Measurements from ENCODE around the gene SPATA1.

The SPATA1 gene

GRCh38 chr1:84524590-84524989 lies 18.4 kb downstream of the SPATA1 start:
- Histone ChIP-seq H3K36me3 (ENCODE audit: control insufficient read depth, insufficient read depth, low read length) (no peaks in the 10 kb centered on the region), H3K9ac (ENCODE audit: low read length) (no peak overlapping the region), H3K27ac (ENCODE audit: low read depth, low read length) (no peak overlapping the region), H3K27me3 (ENCODE audit: control insufficient read depth, insufficient read depth, low read length) (no peaks in the 10 kb centered on the region), H3K4me1 (ENCODE audit: control insufficient read depth, insufficient read depth, low read length) (no peaks in the 10 kb centered on the region), H3K4me3 (ENCODE audit: low read length) (no peak overlapping the region)

GRCh38 chr1:84525779-84526178 lies 19.6 kb downstream of the SPATA1 start:
- Histone ChIP-seq H3K9ac (ENCODE audit: low read length) (no peak overlapping the region), H3K36me3 (ENCODE audit: control insufficient read depth, insufficient read depth, low read length) (no peaks in the 10 kb centered on the region), H3K4me3 (ENCODE audit: low read length) (no peak overlapping the region), H3K27ac (ENCODE audit: low read depth, low read length) (no peak overlapping the region), H3K27me3 (ENCODE audit: control insufficient read depth, insufficient read depth, low read length) (no peaks in the 10 kb centered on the region), H3K4me1 (ENCODE audit: control insufficient read depth, insufficient read depth, low read length) (no peaks in the 10 kb centered on the region)

- Histone ChIP-seq H3K27ac (ENCODE audit: low read depth, low read length) (no peak overlapping the region), H3K4me1 (ENCODE audit: control insufficient read depth, insufficient read depth, low read length) (no peaks in the 10 kb centered on the region), H3K4me3 (ENCODE audit: low read length) (no peak overlapping the region), H3K36me3 (ENCODE audit: control insufficient read depth, insufficient read depth, low read length) (no peaks in the 10 kb centered on the region), H3K9ac (ENCODE audit: low read length) (no peak overlapping the region), H3K27me3 (ENCODE audit: control insufficient read depth, insufficient read depth, low read length) (no peaks in the 10 kb centered on the region)
Measured at GRCh38 chr1:84538599-84538998, 32.4 kb downstream of the SPATA1 start.

- no peak overlapping the region for H3K4me3 ChIP-seq (ENCODE audit: low read length)
- no peak overlapping the region for H3K27ac ChIP-seq (ENCODE audit: low read depth, low read length)
- no peak overlapping the region for H3K9ac ChIP-seq (ENCODE audit: low read length)
- no peaks in the 10 kb centered on the region for H3K36me3 ChIP-seq (ENCODE audit: control insufficient read depth, insufficient read depth, low read length)
- no peaks in the 10 kb centered on the region for H3K27me3 ChIP-seq (ENCODE audit: control insufficient read depth, insufficient read depth, low read length)
- no peaks in the 10 kb centered on the region for H3K4me1 ChIP-seq (ENCODE audit: control insufficient read depth, insufficient read depth, low read length)
Measured at GRCh38 chr1:84539972-84540371, 33.8 kb downstream of the SPATA1 start.

- no peaks in the 10 kb centered on the region for H3K36me3 ChIP-seq (ENCODE audit: control insufficient read depth, insufficient read depth, low read length)
- H3K9ac ChIP-seq (ENCODE audit: low read length): no peak overlapping the region
- peak overlapping the region; percentile 46 for H3K27ac ChIP-seq (ENCODE audit: low read depth, low read length)
- H3K4me3 ChIP-seq (ENCODE audit: low read length): no peak overlapping the region
- no peaks in the 10 kb centered on the region for H3K27me3 ChIP-seq (ENCODE audit: control insufficient read depth, insufficient read depth, low read length)
- H3K4me1 ChIP-seq (ENCODE audit: control insufficient read depth, insufficient read depth, low read length): no peaks in the 10 kb centered on the region
Measured at GRCh38 chr1:84540759-84541158, 34.6 kb downstream of the SPATA1 start.

GRCh38 chr1:84541679-84542078 lies 35.5 kb downstream of the SPATA1 start:
- Histone ChIP-seq H3K4me1 (ENCODE audit: control insufficient read depth, insufficient read depth, low read length) (no peaks in the 10 kb centered on the region), H3K27ac (ENCODE audit: low read depth, low read length) (no peak overlapping the region), H3K4me3 (ENCODE audit: low read length) (no peak overlapping the region), H3K36me3 (ENCODE audit: control insufficient read depth, insufficient read depth, low read length) (no peaks in the 10 kb centered on the region), H3K27me3 (ENCODE audit: control insufficient read depth, insufficient read depth, low read length) (no peaks in the 10 kb centered on the region), H3K9ac (ENCODE audit: low read length) (no peak overlapping the region)

GRCh38 chr1:84550826-84551225 lies 44.6 kb downstream of the SPATA1 start:
- Histone ChIP-seq H3K27me3 (ENCODE audit: control insufficient read depth, insufficient read depth, low read length) (no peaks in the 10 kb centered on the region), H3K27ac (ENCODE audit: low read depth, low read length) (no peak overlapping the region), H3K9ac (ENCODE audit: low read length) (no peak overlapping the region), H3K4me1 (ENCODE audit: control insufficient read depth, insufficient read depth, low read length) (no peaks in the 10 kb centered on the region), H3K36me3 (ENCODE audit: control insufficient read depth, insufficient read depth, low read length) (no peaks in the 10 kb centered on the region), H3K4me3 (ENCODE audit: low read length) (no peak overlapping the region)

GRCh38 chr1:84569216-84569615 lies 63.0 kb downstream of the SPATA1 start:
- Histone ChIP-seq H3K4me1 (ENCODE audit: control insufficient read depth, insufficient read depth, low read length) (no peaks in the 10 kb centered on the region), H3K27ac (ENCODE audit: low read depth, low read length) (no peak overlapping the region), H3K9ac (ENCODE audit: low read length) (no peak overlapping the region), H3K36me3 (ENCODE audit: control insufficient read depth, insufficient read depth, low read length) (no peaks in the 10 kb centered on the region), H3K4me3 (ENCODE audit: low read length) (no peak overlapping the region), H3K27me3 (ENCODE audit: control insufficient read depth, insufficient read depth, low read length) (no peaks in the 10 kb centered on the region)

- Histone ChIP-seq H3K27ac (ENCODE audit: low read depth, low read length) (no peak overlapping the region), H3K9ac (ENCODE audit: low read length) (no peak overlapping the region), H3K4me1 (ENCODE audit: control insufficient read depth, insufficient read depth, low read length) (no peaks in the 10 kb centered on the region), H3K4me3 (ENCODE audit: low read length) (no peak overlapping the region), H3K36me3 (ENCODE audit: control insufficient read depth, insufficient read depth, low read length) (no peaks in the 10 kb centered on the region), H3K27me3 (ENCODE audit: control insufficient read depth, insufficient read depth, low read length) (no peaks in the 10 kb centered on the region)
Measured at GRCh38 chr1:84570436-84571149, 64.4 kb downstream of the SPATA1 start.

- Histone ChIP-seq H3K9ac (ENCODE audit: low read length) (no peak overlapping the region), H3K27ac (ENCODE audit: low read depth, low read length) (no peak overlapping the region), H3K4me1 (ENCODE audit: control insufficient read depth, insufficient read depth, low read length) (no peaks in the 10 kb centered on the region), H3K4me3 (ENCODE audit: low read length) (no peak overlapping the region), H3K36me3 (ENCODE audit: control insufficient read depth, insufficient read depth, low read length) (no peaks in the 10 kb centered on the region), H3K27me3 (ENCODE audit: control insufficient read depth, insufficient read depth, low read length) (no peaks in the 10 kb centered on the region)
Measured at GRCh38 chr1:84571150-84571535, 65.0 kb downstream of the SPATA1 start.

- no peaks in the 10 kb centered on the region for H3K27me3 ChIP-seq (ENCODE audit: control insufficient read depth, insufficient read depth, low read length)
- H3K36me3 ChIP-seq (ENCODE audit: control insufficient read depth, insufficient read depth, low read length): no peaks in the 10 kb centered on the region
- peak overlapping the region; percentile 77 for H3K4me3 ChIP-seq (ENCODE audit: low read length)
- peak overlapping the region; percentile 94 for H3K9ac ChIP-seq (ENCODE audit: low read length)
- peak overlapping the region; percentile 98 for H3K27ac ChIP-seq (ENCODE audit: low read depth, low read length)
- H3K4me1 ChIP-seq (ENCODE audit: control insufficient read depth, insufficient read depth, low read length): no peaks in the 10 kb centered on the region
Measured at GRCh38 chr1:84573481-84573966, 67.3 kb downstream of the SPATA1 start.

- Histone ChIP-seq H3K36me3 (ENCODE audit: control insufficient read depth, insufficient read depth, low read length) (no peaks in the 10 kb centered on the region), H3K27me3 (ENCODE audit: control insufficient read depth, insufficient read depth, low read length) (no peaks in the 10 kb centered on the region), H3K27ac (ENCODE audit: low read depth, low read length) (peak within 1 kb of the TSS; percentile 98), H3K4me3 (ENCODE audit: low read length) (peak within 1 kb of the TSS; percentile 82), H3K4me1 (ENCODE audit: control insufficient read depth, insufficient read depth, low read length) (no peaks in the 10 kb centered on the region), H3K9ac (ENCODE audit: low read length) (peak within 1 kb of the TSS; percentile 94)
Measured at GRCh38 chr1:84573967-84574842, 68.0 kb downstream of the SPATA1 start, which contains the start of gene CTBS. TSS of gene CTBS (minus strand) at chr1:84574440. CDS start at chr1:84574415, 25 bp downstream.

All from rectal smooth muscle tissue (tissue), 1 donor.